Cortex of kidney (tissue), 1 donor: ENCODE data around the gene MCM3.

Experiments used
- DNase-seq: peaks from one replicate; lab custom pipeline; 2025; lab: John Stamatoyannopoulos, UW

Gene MCM3

GRCh38 chr6:52251113-52251512, 33.4 kb downstream of the MCM3 start:
- no peak for DNase-seq

GRCh38 chr6:52249078-52249477, 35.5 kb downstream of the MCM3 start:
- no peak for DNase-seq

- no peak for DNase-seq
Measured at GRCh38 chr6:52245425-52245824, 39.1 kb downstream of the MCM3 start.

GRCh38 chr6:52244400-52244799, 40.1 kb downstream of the MCM3 start, which contains the start of gene IL17F:
TSS of gene IL17F (minus strand) at chr6:52244500. CDS start at chr6:52244429, 71 bp downstream.
- DNase-seq: no peak

- no peak for DNase-seq
Measured at GRCh38 chr6:52243282-52243893, 41.2 kb downstream of the MCM3 start.

- DNase-seq: no peak
Measured at GRCh38 chr6:52241819-52242218, 42.7 kb downstream of the MCM3 start.

GRCh38 chr6:52233975-52234823, 50.3 kb downstream of the MCM3 start:
- no peak for DNase-seq

- no peak for DNase-seq
Measured at GRCh38 chr6:52233005-52233404, 51.5 kb downstream of the MCM3 start.

GRCh38 chr6:52231406-52232127, 53.0 kb downstream of the MCM3 start:
- no peak for DNase-seq

- DNase-seq: no peak
Measured at GRCh38 chr6:52230685-52231084, 53.9 kb downstream of the MCM3 start.

GRCh38 chr6:52227495-52227894, 57.0 kb downstream of the MCM3 start:
- no peak for DNase-seq

- no peak for DNase-seq
Measured at GRCh38 chr6:52221302-52221701, 63.2 kb downstream of the MCM3 start.

- no peak for DNase-seq
Measured at GRCh38 chr6:52217761-52218160, 66.8 kb downstream of the MCM3 start.

- no peak for DNase-seq
Measured at GRCh38 chr6:52216932-52217575, 67.5 kb downstream of the MCM3 start.

- DNase-seq: no peak
Measured at GRCh38 chr6:52215787-52216186, 68.8 kb downstream of the MCM3 start.
